ENCODE measurements around the gene SMAD3.
A peak's percentile ranks its signal among the peaks of the same experiment; 100 is the strongest.

The SMAD3 gene

DNA sequence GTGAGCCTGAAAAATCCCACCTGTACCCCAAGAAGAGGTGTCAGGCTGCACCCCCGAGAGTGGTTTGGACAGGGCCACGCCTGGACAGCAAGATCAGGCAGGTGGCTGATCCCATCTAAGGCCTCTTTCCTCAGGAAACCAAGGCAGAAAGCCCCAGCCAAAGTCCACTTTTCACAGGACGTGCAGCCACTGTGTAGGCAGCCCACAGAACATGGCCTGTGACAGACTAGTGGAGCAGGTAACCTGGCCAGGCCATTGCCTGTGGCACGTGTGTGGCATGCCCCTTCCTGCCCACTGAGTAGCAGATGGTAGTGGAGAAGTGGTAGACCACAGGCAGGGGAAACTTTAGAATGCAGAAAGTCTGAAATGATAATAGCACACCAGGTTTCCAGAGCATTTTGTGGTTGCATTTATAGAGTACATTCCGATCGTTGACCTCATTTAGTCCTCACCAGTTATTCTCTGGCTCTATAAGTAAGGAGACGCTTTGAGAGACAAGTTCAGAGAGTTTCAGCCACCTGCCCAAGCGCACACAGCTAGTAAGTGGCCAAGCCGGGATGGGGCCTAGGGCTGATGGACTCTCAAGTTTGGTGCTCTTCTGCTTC, 120.3 kb downstream of the SMAD3 start:
- TF ChIP-seq, protein P1, sequence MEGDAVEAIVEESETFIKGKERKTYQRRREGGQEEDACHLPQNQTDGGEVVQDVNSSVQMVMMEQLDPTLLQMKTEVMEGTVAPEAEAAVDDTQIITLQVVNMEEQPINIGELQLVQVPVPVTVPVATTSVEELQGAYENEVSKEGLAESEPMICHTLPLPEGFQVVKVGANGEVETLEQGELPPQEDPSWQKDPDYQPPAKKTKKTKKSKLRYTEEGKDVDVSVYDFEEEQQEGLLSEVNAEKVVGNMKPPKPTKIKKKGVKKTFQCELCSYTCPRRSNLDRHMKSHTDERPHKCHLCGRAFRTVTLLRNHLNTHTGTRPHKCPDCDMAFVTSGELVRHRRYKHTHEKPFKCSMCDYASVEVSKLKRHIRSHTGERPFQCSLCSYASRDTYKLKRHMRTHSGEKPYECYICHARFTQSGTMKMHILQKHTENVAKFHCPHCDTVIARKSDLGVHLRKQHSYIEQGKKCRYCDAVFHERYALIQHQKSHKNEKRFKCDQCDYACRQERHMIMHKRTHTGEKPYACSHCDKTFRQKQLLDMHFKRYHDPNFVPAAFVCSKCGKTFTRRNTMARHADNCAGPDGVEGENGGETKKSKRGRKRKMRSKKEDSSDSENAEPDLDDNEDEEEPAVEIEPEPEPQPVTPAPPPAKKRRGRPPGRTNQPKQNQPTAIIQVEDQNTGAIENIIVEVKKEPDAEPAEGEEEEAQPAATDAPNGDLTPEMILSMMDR (conservative IDR thresholded peaks at IDR 0.05; ENCODE audit: low read depth, low read length): no peak
- peak; percentile 78 for DNase-seq (ENCODE audit: low read depth)
- H3K4me3 ChIP-seq (ENCODE audit: low read depth, low read length): no peak overlapping the region

DNA sequence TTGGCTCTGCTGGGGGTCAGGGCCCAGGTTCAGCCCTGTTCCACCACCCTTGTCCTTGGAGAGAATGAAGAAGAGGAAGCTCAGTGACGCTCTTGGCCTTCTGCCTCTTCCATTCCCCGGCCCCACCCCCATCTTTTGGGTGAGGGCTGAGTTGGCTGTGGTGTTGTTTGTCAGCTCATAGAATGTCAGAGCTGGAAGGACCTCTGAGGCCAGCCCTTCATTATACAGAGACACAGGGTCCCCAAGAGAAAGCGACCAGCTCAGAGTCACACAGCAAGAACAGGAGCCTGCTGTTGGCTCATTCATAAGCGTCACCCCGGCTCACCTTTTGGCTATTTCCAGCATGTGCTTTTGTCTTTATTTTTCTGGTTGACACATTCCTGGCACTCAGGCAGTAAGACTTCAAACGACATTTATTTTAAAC, 120.8 kb downstream of the SMAD3 start:
- DNase-seq (ENCODE audit: low read depth): no peak
- TF ChIP-seq, protein P1 (conservative IDR thresholded peaks at IDR 0.05; ENCODE audit: low read depth, low read length): no peak
- no peak overlapping the region for H3K4me3 ChIP-seq (ENCODE audit: low read depth, low read length)

DNA sequence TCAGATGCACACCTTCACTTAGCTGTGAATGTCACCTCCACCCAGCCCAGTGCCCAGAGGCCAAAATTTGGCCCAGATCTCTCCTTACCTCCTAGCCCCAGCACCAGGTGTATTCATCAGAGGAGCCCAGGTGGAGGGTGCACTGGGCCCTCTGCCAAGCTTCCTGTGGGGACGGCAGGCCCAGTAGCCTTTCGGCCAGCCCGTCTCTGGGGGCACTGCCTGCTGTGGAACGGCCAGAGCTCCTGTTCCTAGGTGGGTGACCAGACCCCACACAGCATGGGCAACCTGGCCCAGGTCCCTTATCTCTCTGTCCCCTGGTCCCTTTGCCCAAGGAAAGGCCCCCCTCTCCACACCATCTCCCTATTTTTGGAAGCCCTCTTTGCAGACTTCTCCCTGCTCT, 121.3 kb downstream of the SMAD3 start:
- peak; percentile 2 for DNase-seq (ENCODE audit: low read depth)
- no peak overlapping the region for H3K4me3 ChIP-seq (ENCODE audit: low read depth, low read length)
- TF ChIP-seq, protein P1 (conservative IDR thresholded peaks at IDR 0.05; ENCODE audit: low read depth, low read length): no peak

DNA sequence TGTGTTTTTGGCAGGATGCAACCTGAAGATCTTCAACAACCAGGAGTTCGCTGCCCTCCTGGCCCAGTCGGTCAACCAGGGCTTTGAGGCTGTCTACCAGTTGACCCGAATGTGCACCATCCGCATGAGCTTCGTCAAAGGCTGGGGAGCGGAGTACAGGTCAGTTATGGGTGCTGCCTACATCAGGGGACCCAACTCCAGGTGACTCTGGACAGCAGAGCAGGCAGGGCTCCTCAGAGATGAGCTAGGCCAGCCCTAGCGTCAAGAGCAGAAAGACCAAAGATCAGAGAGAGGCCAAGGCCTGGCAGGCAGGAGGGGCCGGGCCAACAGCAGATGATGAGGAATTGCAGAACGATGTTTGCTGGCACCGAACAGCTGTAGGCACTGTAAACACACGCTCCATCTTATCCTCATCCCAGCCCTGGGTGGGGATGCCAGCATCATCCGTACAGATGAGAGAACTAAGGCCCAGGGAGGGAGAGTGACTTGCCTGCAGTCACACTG, 122.0 kb downstream of the SMAD3 start:
- peak; percentile 1 for DNase-seq (ENCODE audit: low read depth)
- H3K4me3 ChIP-seq (ENCODE audit: low read depth, low read length): no peak overlapping the region
- TF ChIP-seq, protein P1 (conservative IDR thresholded peaks at IDR 0.05; ENCODE audit: low read depth, low read length): no peak

DNA sequence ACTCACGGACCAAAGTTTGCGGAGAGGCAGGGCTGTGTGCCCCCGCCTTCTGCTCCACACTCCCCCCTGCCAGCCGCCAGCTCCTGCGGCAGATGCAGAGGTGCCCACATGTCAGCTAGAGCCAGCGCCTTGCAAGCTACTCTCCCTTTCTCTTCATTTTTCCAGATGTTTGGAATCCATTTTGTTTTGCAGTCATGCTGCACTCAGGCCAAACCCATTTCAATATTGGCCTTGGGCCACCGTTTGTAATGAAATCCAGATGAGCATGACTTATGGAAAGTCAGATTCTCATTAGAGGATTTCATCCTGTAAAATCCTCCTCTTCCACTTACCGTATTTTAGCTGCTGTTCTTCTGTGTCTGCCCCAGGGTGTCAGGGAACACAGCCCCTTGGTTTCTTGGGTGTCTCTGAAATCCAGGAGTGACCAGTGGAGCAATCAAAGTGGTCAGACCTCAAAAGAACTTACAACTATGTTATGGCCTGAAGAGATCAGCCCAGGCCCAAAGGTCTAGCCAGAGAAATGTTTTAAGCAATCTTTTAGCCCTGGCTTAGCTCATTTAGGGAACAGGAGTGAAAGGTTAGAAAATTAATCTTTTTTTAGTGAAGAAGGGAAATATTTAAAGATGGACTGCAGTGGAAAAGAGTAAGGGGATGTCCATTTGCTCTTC, 123.3 kb downstream of the SMAD3 start:
- DNase-seq (ENCODE audit: low read depth): peak; percentile 67
- H3K4me3 ChIP-seq (ENCODE audit: low read depth, low read length): no peak overlapping the region
- TF ChIP-seq, protein P1 (conservative IDR thresholded peaks at IDR 0.05; ENCODE audit: low read depth, low read length): no peak

DNA sequence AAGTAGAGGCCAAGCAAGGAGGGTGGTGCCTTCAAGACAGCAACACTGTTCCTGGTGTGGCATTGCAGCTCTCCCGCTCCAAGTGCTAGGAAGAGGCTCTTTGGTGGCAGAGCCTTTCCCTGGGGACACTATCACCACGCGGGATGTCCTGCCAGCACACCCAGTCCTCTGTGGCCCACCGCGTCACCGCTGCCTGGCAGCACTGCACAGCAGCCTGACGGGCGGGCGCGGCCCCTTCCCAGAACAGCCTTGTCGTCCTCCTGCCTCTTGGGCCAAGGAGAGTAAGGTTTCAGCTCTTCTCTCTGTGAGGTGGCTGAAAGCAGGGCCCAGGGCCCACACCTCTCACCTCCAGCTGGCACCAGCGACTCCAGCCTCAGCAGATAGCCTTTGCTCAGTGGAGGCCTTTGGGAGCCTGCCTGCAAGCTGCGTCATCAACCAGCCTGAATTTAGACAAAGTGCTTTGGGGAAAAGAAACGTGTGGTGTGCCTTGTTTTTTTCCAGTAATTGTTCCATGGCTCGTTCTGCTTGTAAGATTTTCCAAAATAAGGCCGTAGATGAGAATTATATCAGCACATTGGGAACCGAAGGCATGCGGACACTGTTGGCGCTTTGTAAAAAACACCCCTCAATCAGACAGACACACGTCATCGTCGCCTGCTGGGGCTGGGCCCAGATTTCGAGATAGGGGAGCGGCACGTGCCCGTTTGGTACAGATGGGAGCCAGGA, 124.1 kb downstream of the SMAD3 start:
- TF ChIP-seq, protein P1 (conservative IDR thresholded peaks at IDR 0.05; ENCODE audit: low read depth, low read length): no peak
- DNase-seq (ENCODE audit: low read depth): no peak

More for the DNA sequence above, 124.1 kb downstream of the SMAD3 start:
- no peak overlapping the region for H3K4me3 ChIP-seq (ENCODE audit: low read depth, low read length)

Data from choroid plexus epithelial cell (primary cell).